ENCODE measurements around the gene SPSB2. TPM values are rescaled to one million over a fixed set of nuclear protein-coding genes. Genes with fewer than 3 reads are reported as not detected.

The SPSB2 gene
- total RNA-seq, 1 donor from 2014 or later, result 6.2 TPM

DNA sequence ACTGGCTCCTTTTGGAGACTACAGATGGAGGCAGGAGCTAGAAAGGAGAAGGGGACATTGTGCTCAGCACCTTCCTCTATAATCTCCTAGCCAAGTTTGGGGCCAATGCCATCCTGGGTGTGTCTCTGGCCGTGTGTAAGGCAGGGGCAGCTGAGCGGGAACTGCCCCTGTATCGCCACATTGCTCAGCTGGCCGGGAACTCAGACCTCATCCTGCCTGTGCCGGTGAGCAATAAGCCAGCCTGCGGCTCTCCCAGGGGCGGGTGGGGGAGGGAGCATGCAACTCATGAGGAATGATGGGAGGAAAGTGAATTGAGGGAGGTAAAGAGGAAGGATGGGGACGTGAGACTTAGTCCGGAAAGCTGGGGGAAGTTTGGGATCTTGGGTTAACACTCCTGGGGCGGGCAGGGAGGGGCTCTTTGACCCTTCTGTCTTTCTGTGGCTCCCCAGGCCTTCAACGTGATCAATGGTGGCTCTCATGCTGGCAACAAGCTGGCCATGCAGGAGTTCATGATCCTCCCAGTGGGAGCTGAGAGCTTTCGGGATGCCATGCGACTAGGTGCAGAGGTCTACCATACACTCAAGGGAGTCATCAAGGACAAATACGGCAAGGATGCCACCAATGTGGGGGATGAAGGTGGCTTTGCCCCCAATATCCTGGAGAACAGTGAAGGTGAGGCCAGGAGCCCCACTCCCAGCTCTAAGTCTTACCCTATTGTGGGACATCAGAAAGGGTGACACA is 44.6 kb upstream of the SPSB2 start:
- no peak overlapping the region for H3K27ac Mint-ChIP-seq (ENCODE audit: unreplicated experiment)
- H3K36me3 Mint-ChIP-seq (ENCODE audit: low read depth), result no peaks in the 10 kb centered on the region
- no peak for DNase-seq (ENCODE audit: low read depth, low spot score)
- TF ChIP-seq, protein P1, sequence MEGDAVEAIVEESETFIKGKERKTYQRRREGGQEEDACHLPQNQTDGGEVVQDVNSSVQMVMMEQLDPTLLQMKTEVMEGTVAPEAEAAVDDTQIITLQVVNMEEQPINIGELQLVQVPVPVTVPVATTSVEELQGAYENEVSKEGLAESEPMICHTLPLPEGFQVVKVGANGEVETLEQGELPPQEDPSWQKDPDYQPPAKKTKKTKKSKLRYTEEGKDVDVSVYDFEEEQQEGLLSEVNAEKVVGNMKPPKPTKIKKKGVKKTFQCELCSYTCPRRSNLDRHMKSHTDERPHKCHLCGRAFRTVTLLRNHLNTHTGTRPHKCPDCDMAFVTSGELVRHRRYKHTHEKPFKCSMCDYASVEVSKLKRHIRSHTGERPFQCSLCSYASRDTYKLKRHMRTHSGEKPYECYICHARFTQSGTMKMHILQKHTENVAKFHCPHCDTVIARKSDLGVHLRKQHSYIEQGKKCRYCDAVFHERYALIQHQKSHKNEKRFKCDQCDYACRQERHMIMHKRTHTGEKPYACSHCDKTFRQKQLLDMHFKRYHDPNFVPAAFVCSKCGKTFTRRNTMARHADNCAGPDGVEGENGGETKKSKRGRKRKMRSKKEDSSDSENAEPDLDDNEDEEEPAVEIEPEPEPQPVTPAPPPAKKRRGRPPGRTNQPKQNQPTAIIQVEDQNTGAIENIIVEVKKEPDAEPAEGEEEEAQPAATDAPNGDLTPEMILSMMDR (conservative IDR thresholded peaks at IDR 0.05), result no peak
- peaks cover 18% of the 10 kb centered on the region for H3K27me3 Mint-ChIP-seq (ENCODE audit: low read depth)
- no peaks in the 10 kb centered on the region for H3K9me3 Mint-ChIP-seq
- peak overlapping the region; percentile 18 for H3K4me3 Mint-ChIP-seq
- H3K4me1 Mint-ChIP-seq, result peaks cover 31% of the 10 kb centered on the region

DNA sequence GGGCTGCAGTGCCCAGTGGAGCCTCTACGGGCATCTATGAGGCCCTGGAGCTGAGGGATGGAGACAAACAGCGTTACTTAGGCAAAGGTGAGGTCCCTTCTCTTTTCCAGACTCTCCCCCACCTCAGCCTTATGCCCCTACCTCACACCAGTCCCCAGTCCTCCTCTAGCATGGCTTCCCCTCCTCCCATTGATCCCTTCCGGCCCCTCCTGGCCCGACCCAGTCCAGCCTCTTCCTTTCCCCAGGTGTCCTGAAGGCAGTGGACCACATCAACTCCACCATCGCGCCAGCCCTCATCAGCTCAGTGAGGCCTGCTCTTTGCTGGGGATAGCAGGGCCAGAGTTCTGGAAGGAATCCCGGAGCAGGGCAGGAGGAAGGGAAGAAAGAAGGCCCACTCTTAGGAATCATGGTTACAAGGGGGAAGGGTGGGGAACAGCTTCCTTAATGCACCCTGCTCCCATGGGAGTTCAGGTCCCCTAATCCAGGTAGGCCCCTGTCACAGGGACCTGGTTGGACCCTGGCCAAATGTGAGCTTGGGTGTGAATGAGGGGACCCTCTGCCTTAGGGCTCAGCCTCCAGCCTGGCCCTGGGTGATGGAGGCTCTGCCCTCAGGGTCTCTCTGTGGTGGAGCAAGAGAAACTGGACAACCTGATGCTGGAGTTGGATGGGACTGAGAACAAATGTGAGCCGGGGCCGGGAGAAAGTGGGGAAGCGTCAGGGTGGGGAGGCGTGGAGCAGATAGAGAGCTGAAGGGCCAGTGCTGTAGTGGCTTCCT is 43.5 kb upstream of the SPSB2 start:
- no peak for DNase-seq (ENCODE audit: low read depth, low spot score)
- Mint-ChIP-seq H3K9me3 (no peaks in the 10 kb centered on the region), H3K4me3 (peak overlapping the region; percentile 65), H3K36me3 (ENCODE audit: low read depth) (no peaks in the 10 kb centered on the region), H3K27ac (ENCODE audit: unreplicated experiment) (no peak overlapping the region), H3K4me1 (peaks cover 31% of the 10 kb centered on the region), H3K27me3 (ENCODE audit: low read depth) (peaks cover 19% of the 10 kb centered on the region)
- TF ChIP-seq, protein P1 (conservative IDR thresholded peaks at IDR 0.05), result no peak

- Mint-ChIP-seq H3K27me3 (ENCODE audit: low read depth) (peaks cover 26% of the 10 kb centered on the region), H3K4me1 (peaks cover 31% of the 10 kb centered on the region), H3K36me3 (ENCODE audit: low read depth) (no peaks in the 10 kb centered on the region), H3K9me3 (no peaks in the 10 kb centered on the region), H3K27ac (ENCODE audit: unreplicated experiment) (no peak overlapping the region), H3K4me3 (peak overlapping the region; percentile 88)
- no peak for DNase-seq (ENCODE audit: low read depth, low spot score)
- TF ChIP-seq, protein P1 (conservative IDR thresholded peaks at IDR 0.05), result no peak
These were observed 42.7 kb upstream of the SPSB2 start for GRCh38 chr12:6915789-6916285.

DNA sequence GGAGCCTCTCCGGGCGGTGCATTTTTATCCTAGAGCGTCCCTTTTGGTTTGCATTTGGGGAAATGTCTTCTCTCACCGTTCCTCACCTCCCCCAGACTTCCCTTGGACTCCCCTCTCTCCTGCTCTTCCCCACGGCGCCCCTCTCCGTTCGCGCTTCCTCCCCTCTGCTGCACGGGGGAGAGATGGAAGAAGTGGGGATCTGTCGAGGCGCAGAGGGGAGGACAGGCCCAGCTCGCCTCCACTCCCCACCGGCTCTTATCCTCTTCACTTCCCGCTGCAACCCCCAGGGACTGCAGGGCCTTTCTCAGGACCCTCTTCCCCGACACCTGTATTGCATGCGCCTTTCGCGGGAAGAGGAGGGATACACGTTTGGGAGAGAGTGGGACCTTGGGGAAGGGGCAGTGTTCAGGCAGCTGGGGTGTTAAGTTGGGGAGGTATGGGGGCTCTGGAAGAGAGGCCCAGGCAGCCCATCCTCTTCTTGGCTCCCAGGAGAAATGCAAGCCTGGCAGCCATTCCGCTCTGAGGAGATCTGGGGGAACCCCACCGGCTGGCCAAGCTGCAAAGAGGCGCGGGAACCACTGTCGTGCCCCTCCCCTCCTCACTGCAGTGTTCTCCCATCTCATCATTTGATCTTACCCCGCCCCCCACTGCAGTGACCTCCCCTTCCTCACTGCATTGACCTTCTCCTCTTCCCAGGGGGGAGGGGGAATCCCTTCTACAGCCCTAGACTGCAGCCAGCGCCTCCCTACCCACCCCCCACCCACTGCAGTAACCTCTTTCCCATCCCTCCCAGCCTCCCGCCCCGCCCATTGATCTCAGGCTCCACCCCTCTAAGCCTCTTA is 42.1 kb upstream of the SPSB2 start:
- H3K36me3 Mint-ChIP-seq (ENCODE audit: low read depth), result no peaks in the 10 kb centered on the region
- TF ChIP-seq, protein P1 (conservative IDR thresholded peaks at IDR 0.05), result peak; percentile 2

More for the DNA sequence above, 42.1 kb upstream of the SPSB2 start:
- H3K9me3 Mint-ChIP-seq, result no peaks in the 10 kb centered on the region
- H3K27ac Mint-ChIP-seq (ENCODE audit: unreplicated experiment), result peak overlapping the region; percentile 85
- H3K4me1 Mint-ChIP-seq, result peaks cover 31% of the 10 kb centered on the region
- H3K27me3 Mint-ChIP-seq (ENCODE audit: low read depth), result peaks cover 26% of the 10 kb centered on the region
- H3K4me3 Mint-ChIP-seq, result peak overlapping the region; percentile 88
- DNase-seq (ENCODE audit: low read depth, low spot score), result no peak

Measured in neural crest cell (in vitro differentiated cells).